AG08396 (cell line): ENCODE results near the gene ATF6.
"Not testable (repeated sequence)": the region's sequence is repeated elsewhere in the genome, so short reads cannot be mapped to it uniquely, and the experiment has no call there.

ENCODE experiments used
- DNase-seq: peaks from one replicate; pipeline ENCODE4 v3.0.0; 2012; ENCODE audit warnings: low spot score, mixed read lengths

ATF6 gene

GRCh38 chr1:161781995-161782394, 15.9 kb downstream of the ATF6 start:
- DNase-seq: peak; percentile 14

DNA sequence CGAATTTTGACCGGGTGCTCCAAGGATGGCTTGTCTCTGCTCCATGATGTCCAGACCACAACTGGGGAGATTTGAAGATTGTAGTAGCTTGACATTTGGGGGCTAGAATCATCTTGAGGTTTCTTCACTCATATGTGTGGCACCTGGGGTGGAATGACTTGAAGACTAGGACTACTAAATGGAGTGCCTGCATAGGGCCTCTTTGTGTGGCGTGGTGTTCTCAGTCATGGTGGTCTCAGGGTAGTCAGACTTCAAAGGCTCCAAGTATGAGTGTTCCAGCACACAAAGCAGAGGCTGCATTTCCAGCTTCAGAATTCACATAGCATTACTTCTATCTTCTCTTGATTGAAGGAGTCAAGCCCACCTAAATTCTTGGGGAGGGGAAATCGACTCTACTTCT, 16.8 kb downstream of the ATF6 start:
- no peak for DNase-seq

DNA sequence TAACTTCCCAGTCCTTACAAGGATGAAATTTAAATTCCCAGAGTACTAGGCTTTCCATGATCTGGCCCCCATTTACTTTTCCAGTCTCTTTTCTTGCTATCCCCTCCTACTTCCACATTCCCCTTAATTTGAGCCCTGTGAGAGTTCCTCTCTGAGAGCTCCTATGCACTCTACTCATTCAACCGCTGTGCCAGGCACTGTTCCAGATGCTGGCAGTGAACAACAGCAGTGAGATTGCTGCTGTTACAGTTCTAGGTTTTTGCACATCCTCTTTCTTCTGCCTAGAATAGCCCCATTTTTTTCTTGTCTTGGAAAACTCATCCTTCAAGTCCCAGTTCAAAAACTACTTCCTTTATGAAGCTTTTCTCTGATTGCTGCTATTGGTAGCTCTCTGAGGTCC, 18.8 kb downstream of the ATF6 start:
- DNase-seq: no peak

GRCh38 chr1:161787355-161787754, 21.2 kb downstream of the ATF6 start:
- DNase-seq: no peak

DNA sequence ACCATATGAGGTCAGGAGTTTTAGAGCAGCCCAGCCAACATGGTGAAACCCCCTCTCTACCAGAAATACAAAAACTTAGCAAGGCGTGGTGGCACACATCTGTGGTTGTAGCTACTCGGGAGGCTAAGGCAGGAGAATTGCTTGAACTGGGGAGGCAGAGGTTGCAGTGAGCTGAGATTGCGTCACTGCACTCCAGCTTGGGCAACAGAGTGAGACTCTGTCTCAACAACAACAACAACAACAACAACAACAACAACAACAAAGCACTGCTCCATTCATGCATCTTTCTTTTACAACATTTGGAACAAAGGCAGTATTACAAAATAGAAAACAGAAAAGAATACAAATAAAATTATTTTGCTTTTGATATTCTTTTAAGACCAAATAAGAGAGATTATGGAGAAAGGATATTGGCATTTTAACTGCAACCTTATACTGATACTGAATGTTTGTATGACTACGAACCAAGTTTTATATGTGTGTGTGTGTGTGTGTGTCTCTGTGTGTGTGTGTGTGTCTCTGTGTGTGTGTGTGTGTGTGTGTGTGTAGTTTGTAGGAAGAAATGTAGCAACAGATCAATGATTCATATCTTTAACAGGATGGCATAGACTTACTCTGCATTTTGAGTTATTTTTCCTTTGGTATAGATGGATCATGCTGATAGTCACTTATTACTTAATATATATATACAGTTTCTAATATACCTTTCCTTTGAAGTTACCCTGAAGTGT, 24.6 kb downstream of the ATF6 start:
- no peak for DNase-seq

- peak; percentile 5 for DNase-seq
These were observed 26.0 kb downstream of the ATF6 start for GRCh38 chr1:161791904-161792655.

DNA sequence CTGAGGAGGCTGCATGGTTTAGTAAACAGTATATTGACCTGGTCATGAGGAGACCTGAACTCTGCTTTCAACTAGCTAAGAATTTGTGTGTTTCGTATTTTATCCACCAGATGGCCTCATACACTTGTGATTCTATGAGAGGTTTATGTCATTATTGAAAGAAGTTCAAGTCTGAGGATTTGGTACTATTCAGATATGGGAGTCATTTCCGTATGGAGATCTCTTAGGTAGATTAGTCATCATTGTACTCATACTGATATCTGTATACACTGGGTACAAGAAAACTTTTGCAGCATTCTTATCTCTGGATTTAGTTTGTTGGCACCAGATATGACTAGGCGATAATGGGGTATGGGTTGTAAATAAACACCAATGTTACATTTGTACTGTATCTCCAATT, 26.6 kb downstream of the ATF6 start:
- peak; percentile 43 for DNase-seq

GRCh38 chr1:161799792-161800191, 33.7 kb downstream of the ATF6 start:
- no peak for DNase-seq

DNA sequence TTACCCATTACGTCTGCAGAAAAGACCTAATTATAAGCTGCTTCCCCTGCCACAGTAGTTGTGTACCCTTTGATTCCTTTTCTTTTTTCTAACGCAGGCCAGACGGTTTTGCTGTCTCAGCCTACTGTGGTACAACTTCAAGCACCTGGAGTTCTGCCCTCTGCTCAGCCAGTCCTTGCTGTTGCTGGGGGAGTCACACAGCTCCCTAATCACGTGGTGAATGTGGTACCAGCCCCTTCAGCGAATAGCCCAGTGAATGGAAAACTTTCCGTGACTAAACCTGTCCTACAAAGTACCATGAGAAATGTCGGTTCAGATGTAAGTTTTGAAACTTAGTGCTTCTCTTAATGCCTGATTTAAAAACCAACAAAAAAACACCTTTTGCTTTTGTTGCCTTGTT, 35.8 kb downstream of the ATF6 start:
- no peak for DNase-seq

GRCh38 chr1:161803181-161803580, 37.1 kb downstream of the ATF6 start:
- no peak for DNase-seq

DNA sequence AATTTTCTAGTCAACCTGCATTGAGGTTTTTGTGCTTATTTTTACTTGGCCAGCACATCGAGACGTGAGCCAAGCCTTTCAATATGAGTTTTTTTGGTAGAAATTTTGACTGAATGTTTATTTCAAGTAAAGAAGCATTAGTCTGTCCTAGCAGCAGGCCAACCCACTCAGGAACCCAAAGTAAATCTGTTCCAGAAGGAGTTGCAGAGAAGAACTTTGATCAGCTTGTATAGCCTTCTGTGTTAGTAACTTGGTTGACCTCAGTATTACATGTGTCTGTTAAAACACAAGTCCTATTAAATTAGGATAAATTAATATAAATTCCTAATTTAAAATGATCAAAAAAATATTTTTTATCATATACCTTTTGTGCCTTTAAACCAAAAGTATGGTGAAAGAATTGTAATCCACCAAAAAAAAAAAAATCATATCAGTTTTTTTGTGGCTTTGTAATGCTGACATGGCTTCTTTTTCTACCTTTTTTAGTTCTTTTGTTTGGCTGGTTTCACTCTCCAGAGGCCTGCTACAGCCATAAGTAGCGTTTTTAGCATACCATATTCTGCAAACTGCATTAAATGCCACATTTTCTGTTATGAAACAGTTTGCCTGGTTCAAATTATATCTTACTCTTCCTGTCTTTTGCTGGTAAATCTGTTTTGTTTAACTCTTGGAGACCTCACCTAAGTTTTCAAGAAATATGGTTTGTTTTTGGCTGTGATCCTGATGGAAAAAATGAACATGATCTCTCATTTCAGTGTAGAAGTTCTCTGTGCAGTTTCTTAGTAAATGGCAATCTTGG, 39.5 kb downstream of the ATF6 start:
- no peak for DNase-seq

DNA sequence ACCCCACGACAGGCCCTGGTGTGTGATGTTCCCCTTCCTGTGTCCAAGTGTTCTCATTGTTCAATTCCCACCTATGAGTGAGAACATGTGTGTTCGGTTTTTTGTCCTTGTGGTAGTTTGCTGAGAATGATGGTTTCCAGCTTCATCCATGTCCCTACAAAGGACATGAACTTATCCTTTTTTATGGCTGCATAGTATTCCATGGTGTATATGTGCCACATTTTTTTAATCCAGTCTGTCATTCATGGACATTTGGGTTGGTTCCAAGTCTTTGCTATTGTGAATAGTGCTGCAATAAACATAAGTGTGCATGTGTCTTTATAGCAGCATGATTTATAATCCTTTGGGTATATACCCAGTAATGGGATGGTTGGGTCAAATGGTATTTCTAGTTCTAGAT, 43.1 kb downstream of the ATF6 start:
- DNase-seq: not testable (repeated sequence)

- not testable (repeated sequence) for DNase-seq
These were observed 43.5 kb downstream of the ATF6 start for GRCh38 chr1:161809656-161810055.

GRCh38 chr1:161810780-161811179, 44.7 kb downstream of the ATF6 start:
- no peak for DNase-seq

DNA sequence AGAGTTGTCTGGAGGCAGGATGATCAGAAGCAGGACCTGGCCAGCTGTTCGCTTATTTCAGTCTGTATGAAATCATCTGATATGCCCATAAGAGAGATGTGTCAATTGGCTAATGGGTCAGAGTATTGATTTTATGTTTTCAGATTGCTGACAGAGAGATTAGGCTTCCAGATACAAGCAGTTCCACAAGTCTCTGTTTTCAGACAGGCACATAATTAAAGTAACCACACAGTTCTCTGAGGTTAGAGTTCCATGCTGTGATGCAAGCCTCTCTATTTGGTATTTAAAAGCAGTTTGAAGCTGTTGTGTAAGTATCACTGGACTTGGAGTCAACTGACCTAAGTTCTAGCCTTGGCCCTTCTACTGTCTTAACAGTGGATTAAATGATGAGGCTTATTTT, 50.1 kb downstream of the ATF6 start:
- DNase-seq: peak; percentile 10

DNA sequence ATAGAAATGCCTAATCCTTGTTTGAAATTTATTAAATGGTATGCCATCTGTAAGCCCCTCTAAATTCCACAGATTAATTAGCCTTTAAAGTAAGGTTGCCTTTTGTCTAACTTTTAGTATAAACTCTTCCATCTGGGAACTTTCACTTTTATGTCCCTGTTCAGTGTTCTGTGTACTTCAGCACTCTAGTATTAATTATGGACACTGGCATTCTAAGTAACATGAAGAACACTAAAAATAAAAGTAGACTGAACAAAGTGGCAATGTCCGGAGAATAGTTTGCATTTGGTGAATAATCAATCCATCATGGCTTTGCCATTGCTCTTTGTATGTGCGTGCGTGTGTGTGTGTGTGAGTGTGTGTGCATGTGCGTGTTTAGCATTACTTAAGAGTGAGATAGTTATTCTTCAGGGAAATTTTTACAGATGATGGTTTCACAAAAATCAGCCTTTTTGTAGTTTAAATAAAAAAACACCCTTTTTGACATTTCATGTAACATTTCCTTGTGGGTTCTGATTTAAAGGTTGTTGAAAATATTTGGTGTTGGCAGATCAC, 51.1 kb downstream of the ATF6 start:
- no peak for DNase-seq

GRCh38 chr1:161820914-161821313, 54.8 kb downstream of the ATF6 start:
- no peak for DNase-seq

GRCh38 chr1:161824618-161825017, 58.5 kb downstream of the ATF6 start:
- no peak for DNase-seq

DNA sequence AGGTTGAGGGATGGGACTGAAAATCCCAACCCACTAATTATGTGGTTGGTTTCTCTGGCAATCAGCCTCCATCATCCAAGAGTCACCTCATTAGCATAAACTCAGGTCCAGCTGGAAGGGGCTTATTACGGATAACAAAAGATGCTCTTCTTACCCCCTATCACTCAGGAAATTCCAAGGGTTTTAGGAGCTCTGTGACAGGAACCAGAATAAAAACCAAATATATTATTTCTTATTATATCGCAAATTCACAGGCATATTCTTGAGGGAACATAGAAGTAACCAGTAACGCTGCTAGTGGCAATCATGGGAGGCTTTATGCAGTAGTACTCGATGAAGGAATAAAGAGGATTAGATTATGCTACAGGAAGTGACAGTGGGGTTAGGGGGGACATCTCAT, 59.7 kb downstream of the ATF6 start:
- DNase-seq: no peak

- no peak for DNase-seq
These were observed 60.4 kb downstream of the ATF6 start for GRCh38 chr1:161826478-161826877.

- DNase-seq: peak; percentile 5
These were observed 61.7 kb downstream of the ATF6 start for GRCh38 chr1:161827786-161828185.

DNA sequence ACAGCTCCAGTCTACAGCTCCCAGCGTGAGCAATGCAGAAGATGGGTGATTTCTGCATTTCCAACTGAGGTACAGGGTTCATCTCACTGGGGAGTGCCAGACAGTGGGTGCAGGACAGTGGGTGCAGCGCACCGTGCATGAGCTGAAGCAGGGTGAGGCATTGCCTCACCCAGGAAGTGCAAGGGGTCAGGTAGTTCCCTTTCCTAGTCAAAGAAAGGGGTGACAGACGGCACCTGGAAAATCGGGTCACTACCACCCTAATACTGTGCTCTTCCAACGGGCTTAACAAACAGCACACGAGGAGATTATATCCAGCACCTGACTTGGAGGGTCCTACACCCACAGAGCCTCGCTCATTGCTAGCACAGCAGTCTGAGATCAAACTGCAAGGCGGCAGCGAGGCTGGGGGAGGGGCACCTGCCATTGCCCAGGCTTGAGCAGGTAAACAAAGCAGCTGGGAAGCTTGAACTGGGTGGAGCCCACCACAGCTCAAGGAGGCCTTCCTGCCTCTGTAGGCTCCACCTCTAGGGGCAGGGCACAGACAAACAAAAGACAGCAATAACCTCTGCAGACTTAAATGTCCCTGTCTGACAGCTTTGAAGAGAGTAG, 66.3 kb downstream of the ATF6 start:
- not testable (repeated sequence) for DNase-seq
